NCI-H748 (cell line): ENCODE results near the gene ATR.
"Not testable (repeated sequence)": the region's sequence is repeated elsewhere in the genome, so short reads cannot be mapped to it uniquely, and the experiment has no call there.

Experiments used
- DNase-seq: peaks from one replicate; lab custom pipeline; 2025; ENCODE audit not compliant: unreplicated experiment; lab: John Stamatoyannopoulos, UW

The ATR gene

GRCh38 chr3:142578329-142579223, at the start of gene ATR:
TSS of gene ATR (minus strand) at chr3:142578733. CDS start at chr3:142578704, 29 bp downstream.
- DNase-seq: peak; percentile 95

- DNase-seq: no peak
These were observed 48.4 kb upstream of the ATR start for GRCh38 chr3:142626971-142627370.

GRCh38 chr3:142625153-142625440, 46.6 kb upstream of the ATR start:
- DNase-seq: no peak

GRCh38 chr3:142624341-142625152, 46.0 kb upstream of the ATR start:
- no peak for DNase-seq

- DNase-seq: no peak
These were observed 44.7 kb upstream of the ATR start for GRCh38 chr3:142623194-142623593.

GRCh38 chr3:142622405-142622804, 43.9 kb upstream of the ATR start:
- no peak for DNase-seq

- peak; percentile 83 for DNase-seq
These were observed 40.5 kb upstream of the ATR start for GRCh38 chr3:142618917-142619461.

GRCh38 chr3:142615171-142615570, 36.6 kb upstream of the ATR start:
- DNase-seq: no peak

- DNase-seq: no peak
These were observed 35.6 kb upstream of the ATR start for GRCh38 chr3:142614059-142614626.

- no peak for DNase-seq
These were observed 35.0 kb upstream of the ATR start for GRCh38 chr3:142613491-142613890.

GRCh38 chr3:142611206-142611605, 32.7 kb upstream of the ATR start:
- no peak for DNase-seq

GRCh38 chr3:142609136-142609535, 30.6 kb upstream of the ATR start:
- DNase-seq: no peak

- DNase-seq: no peak
These were observed 30.1 kb upstream of the ATR start for GRCh38 chr3:142608631-142609030.

GRCh38 chr3:142604940-142605339, 26.4 kb upstream of the ATR start:
- DNase-seq: no peak

GRCh38 chr3:142603386-142603705, 24.8 kb upstream of the ATR start:
- not testable (repeated sequence) for DNase-seq

- no peak for DNase-seq
These were observed 24.3 kb upstream of the ATR start for GRCh38 chr3:142602619-142603385.

GRCh38 chr3:142601713-142602112, 23.2 kb upstream of the ATR start:
- no peak for DNase-seq

GRCh38 chr3:142597906-142598305, 19.4 kb upstream of the ATR start:
- no peak for DNase-seq

GRCh38 chr3:142596726-142597088, 18.2 kb upstream of the ATR start:
- DNase-seq: no peak

GRCh38 chr3:142595951-142596725, 17.6 kb upstream of the ATR start, which contains the start of gene PLS1:
TSS of gene PLS1 (plus strand) at chr3:142596393. CDS start at chr3:142664238, 67,845 bp downstream.
- DNase-seq: peak; percentile 82
